HG03159 (cell line): ENCODE data around the gene PGGT1B.

Experiments
- ATAC-seq: cut with Tn5 transposase; IDR thresholded peaks from one replicate; pipeline ENCODE4 v1.9.1; 2021; ENCODE audit warnings: mild to moderate bottlenecking, moderate library complexity; ENCODE audit not compliant: unreplicated experiment

The PGGT1B gene

GRCh38 chr5:115184770-115185169 is 77.9 kb downstream of the PGGT1B start:
- ATAC-seq = no peak

- no peak for ATAC-seq
Observed at GRCh38 chr5:115181757-115182156, 80.9 kb downstream of the PGGT1B start.

- peak; percentile 65 for ATAC-seq
Observed at GRCh38 chr5:115180165-115180709, 82.4 kb downstream of the PGGT1B start.

- peak; percentile 30 for ATAC-seq
Observed at GRCh38 chr5:115179394-115180164, 83.1 kb downstream of the PGGT1B start.

- ATAC-seq = no peak
Observed at GRCh38 chr5:115179030-115179393, 83.7 kb downstream of the PGGT1B start.

GRCh38 chr5:115170929-115171510 is 91.7 kb downstream of the PGGT1B start:
- ATAC-seq = no peak

GRCh38 chr5:115170134-115170928 is 92.3 kb downstream of the PGGT1B start:
- ATAC-seq = peak; percentile 45

- ATAC-seq = peak; percentile 97
Observed at GRCh38 chr5:115169487-115170133, 93.1 kb downstream of the PGGT1B start, which contains the start of gene TRIM36. Gene TRIM36 (minus strand): TSS chr5:115169908. CDS start chr5:115169634, 274 bp downstream.

- ATAC-seq = peak; percentile 7
Observed at GRCh38 chr5:115168829-115169486, 93.7 kb downstream of the PGGT1B start.

GRCh38 chr5:115166744-115167393 is 95.8 kb downstream of the PGGT1B start:
- ATAC-seq = no peak

- ATAC-seq = no peak
Observed at GRCh38 chr5:115165790-115166189, 96.9 kb downstream of the PGGT1B start.

- ATAC-seq = no peak
Observed at GRCh38 chr5:115160975-115161475, 101.7 kb downstream of the PGGT1B start.
